Cerebellar nuclear complex (tissue), 1 donor: ENCODE data around the gene CHCHD6.

ENCODE experiments used
- DNase-seq, 2 experiments: peaks; one replicate each; lab custom pipeline; 2025; lab: John Stamatoyannopoulos, UW

Gene CHCHD6

GRCh38 chr3:126941721-126942270, 237.8 kb downstream of the CHCHD6 start:
- DNase-seq = no peak

DNA sequence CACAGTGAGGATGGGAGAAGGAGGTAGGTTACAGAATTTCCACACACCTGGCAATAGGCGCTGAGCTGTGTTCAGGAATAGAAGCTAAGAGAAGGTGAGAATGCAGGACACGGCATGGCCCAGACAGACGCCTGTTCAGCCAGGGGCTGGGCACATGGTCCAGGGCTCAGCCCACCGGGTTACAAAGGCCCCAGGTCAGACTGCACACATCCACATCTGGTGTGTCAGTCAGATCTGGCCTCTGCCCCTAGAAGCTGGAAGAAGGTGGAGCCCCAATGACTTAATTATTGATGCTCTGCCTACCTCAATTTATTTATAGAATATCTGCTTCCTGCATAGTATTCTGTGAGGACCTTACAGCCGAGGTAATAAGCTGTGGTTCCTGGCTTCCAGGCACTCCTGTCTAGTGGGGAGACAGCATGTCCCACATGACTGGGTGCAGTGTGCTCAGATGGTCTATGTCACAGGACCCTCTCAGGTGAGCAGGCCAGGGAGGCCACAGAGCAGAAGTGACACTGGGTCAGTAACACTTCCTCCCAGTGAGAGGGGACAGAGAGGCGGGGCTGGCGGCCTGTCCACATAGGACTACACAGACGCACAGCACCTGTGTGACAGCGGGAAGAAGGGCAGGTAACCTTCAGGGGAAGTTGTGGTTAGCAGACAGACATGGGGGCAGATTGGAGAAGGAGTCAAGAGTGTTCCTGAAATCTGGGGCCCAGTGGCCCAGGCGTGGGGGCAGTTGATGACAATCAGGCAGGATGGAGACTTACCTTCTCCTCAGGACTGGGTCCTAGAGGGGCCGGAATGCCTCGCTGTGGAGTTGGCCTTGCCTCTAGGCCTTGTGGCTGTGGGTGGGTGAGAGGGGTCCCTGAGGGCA, 240.3 kb downstream of the CHCHD6 start:
- no peak for DNase-seq

GRCh38 chr3:126945171-126945721, 241.2 kb downstream of the CHCHD6 start:
- DNase-seq = no peak

DNA sequence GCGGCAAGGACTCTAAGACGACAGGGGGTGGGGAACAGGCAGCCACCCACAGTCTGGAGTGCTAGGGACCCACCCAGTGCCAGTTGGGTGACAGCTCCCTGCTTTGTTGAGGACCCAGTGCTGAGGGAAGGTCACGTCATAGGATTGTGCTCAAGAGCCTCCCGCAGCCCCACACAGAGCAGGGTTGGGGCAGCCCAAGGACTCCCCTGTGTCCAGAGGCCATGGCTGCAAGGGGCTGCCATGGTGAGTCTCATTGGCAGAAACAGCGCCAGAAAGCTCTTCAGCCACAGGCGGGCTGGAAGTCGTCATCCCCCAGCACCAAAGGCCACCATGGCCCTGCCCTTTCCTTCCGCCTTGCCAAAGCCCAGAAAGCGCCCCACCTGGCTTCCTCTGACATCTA, 241.9 kb downstream of the CHCHD6 start:
- DNase-seq = no peak

DNA sequence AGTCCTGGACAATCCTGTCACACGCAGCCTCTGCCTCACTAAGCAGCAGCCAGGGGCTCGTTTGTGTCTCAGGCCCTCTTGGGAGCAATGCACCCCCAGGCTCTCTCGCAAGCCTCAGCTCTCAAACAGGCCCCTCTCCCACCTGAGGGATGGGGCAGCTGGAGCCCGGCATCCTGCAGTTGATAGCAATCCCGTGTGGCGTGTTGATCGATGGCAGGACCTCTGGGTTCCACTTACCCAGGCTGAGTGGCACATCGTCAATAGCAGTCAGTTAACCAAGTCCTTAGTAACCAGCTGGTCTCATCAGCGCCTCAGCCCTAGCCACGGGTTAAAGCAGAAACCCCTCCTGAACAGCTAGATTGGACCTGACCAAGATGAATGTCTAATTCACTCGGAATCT, 242.4 kb downstream of the CHCHD6 start:
- no peak for DNase-seq

- no peak for DNase-seq
These were observed 243.4 kb downstream of the CHCHD6 start for GRCh38 chr3:126947429-126947828.

- no peak for DNase-seq
These were observed 245.0 kb downstream of the CHCHD6 start for GRCh38 chr3:126948980-126949535.

DNA sequence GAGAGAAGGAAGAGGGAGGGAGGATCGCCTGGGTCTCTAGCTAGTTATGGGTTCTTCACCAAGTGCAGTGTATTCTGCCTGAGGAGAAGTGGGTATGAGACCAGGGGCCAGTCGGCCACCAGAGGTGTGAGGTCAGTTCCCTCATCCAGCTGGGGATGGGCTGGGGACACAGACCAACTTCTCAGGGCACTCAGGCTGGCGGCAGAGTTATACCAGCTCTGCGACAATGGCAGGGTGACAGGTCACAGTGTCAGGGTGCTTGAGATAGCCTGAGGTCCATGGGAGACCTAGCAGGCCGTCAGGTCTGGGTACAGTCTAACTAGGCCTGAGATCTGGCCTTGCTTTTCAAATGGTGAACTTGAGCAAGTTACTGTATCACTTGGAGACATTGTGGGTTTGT, 247.5 kb downstream of the CHCHD6 start:
- no peak for DNase-seq

GRCh38 chr3:126952261-126952982, 248.4 kb downstream of the CHCHD6 start:
- DNase-seq = no peak

DNA sequence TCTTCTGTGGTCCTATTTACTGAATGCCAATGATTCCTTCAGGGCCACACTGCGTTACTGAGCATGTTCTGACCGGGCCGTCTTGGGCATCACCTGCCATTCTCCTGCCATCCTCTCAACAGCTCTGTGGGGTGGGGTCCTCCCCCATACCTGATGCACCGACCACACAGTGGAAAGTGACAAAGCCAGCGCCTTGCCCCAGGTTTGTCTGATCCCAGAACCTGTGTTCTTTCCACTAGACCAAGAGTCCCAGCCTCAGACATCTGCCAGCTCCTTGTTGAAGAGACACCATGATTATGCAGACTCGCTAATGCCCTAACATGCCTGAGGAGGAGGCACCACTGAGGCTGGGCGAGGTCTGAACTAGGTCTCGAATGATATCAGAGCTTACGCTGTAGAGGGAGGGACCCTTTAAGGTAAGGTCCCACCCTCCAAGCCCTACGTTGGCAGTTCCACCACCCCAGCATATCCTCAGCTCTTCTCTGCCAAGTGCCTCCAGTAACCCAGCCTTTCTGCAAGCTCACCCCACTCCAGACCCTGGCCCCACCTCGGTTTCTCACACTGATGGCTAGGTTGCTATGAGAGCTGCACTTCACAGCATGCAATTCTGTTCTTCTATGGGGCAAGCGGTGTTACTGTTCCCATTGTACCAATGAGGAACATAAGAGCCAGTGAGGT, 249.1 kb downstream of the CHCHD6 start:
- no peak for DNase-seq

- no peak for DNase-seq
These were observed 250.3 kb downstream of the CHCHD6 start for GRCh38 chr3:126954141-126954842.

DNA sequence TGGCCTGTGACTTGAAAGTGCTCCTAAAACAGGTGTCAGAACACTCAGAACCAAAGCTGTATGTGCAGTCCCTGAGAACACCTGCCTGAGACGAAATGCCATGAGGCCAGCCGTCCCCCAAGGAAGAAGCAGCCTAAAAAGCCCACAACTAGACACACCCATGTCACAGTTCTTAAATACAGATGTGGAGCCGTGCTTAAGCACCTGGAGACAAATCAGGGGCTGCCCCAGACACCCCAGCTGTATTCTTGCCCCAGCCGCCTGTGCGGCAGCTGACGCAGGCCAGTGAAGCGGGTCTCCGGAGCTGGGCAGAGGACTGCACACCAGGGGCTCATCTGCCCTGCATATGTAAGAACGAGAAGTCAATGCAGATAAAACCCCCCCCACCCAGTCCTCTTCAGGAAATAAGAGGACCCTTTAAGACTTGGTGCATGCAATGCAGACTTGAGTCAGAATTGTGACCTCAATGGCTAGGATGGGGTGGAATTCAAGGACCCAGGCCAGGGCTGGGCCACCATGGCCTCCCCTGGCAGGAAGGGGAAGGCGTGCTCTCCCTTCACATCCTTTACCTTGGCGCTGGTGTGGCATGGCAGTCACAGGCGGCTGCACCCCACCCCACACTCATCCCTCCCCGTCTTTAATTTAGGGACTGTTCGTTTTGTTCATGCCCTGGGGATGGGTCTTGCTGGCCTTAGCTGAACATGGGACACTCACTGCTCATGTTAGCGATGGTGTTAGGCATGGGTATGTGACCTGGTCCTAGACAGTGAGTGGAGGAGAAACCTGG, 251.2 kb downstream of the CHCHD6 start:
- no peak for DNase-seq

GRCh38 chr3:126956361-126956760, 252.3 kb downstream of the CHCHD6 start:
- DNase-seq = no peak

DNA sequence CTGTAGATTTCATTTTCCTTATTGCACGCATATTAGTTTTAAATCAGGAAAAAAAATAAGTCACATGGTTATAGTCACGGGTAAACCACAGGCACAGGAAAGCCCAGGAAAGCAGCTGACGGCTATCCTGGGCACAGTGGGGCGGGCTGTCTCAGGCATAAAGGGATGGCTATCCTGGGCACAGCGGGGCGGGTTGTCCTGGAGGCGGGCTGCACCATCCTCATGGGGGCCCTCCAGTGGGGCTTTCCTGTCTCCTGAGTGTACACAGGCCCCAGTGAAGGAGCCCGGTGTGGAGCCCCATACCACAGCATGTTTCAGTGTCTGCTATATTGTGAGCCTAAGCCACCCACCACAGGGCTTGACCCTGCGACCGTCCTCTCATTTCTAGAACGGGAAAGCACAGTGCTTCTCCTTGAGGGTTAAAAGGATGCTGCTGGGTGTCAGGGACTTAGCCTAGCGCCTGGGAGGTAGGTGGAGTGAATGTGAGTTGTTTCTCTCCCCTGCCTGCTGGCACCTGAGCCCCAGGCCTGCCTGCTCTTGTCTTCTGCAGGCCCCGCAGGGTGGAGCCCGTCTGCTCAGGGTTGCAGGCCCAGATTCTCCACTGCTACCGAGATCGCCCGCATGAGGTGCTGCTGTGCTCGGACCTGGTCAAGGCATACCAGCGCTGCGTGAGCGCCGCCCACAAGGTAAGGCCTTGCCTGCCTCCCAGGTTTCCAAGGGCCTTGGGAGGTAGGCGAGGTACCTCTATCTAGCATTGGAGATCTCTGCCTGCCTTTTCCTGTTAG, 253.0 kb downstream of the CHCHD6 start:
- no peak for DNase-seq

- DNase-seq = no peak
These were observed 254.0 kb downstream of the CHCHD6 start for GRCh38 chr3:126957776-126958637.

GRCh38 chr3:126958638-126959085, 254.6 kb downstream of the CHCHD6 start:
- no peak for DNase-seq

GRCh38 chr3:126959136-126959920, 255.3 kb downstream of the CHCHD6 start:
- DNase-seq = no peak
